GM12874 (cell line): Measurements from ENCODE around the gene RBM12.

Experiments
- TF ChIP-seq, protein P1 (sequence below): IDR thresholded peaks from 2 replicates; pipeline ENCODE4 v1.5.1; 2011; ENCODE audit warnings: low read depth, mild to moderate bottlenecking, control low read depth, low read length, moderate library complexity; ENCODE audit not compliant: insufficient read depth

The RBM12 gene

DNA sequence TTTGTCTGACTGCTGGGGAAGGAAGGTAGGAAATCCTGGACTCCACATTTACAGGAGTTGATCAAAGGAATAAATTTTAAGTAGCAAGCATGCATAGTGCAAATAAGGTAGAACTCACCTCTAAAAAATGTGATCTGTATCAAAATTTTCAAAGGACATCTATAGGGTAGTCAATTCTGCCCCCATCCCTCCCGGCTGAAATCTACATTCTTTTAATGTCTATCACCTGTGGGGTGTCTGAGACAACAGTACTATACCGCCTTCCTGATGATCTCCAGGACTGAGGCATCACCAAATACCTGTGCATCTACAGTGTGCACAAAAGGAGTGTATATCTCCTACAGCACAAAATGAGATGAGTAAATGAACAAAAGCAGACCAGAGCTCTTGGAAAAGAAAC lies 19.9 kb downstream of the RBM12 start:
- TF ChIP-seq, protein P1, sequence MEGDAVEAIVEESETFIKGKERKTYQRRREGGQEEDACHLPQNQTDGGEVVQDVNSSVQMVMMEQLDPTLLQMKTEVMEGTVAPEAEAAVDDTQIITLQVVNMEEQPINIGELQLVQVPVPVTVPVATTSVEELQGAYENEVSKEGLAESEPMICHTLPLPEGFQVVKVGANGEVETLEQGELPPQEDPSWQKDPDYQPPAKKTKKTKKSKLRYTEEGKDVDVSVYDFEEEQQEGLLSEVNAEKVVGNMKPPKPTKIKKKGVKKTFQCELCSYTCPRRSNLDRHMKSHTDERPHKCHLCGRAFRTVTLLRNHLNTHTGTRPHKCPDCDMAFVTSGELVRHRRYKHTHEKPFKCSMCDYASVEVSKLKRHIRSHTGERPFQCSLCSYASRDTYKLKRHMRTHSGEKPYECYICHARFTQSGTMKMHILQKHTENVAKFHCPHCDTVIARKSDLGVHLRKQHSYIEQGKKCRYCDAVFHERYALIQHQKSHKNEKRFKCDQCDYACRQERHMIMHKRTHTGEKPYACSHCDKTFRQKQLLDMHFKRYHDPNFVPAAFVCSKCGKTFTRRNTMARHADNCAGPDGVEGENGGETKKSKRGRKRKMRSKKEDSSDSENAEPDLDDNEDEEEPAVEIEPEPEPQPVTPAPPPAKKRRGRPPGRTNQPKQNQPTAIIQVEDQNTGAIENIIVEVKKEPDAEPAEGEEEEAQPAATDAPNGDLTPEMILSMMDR = no peak

DNA sequence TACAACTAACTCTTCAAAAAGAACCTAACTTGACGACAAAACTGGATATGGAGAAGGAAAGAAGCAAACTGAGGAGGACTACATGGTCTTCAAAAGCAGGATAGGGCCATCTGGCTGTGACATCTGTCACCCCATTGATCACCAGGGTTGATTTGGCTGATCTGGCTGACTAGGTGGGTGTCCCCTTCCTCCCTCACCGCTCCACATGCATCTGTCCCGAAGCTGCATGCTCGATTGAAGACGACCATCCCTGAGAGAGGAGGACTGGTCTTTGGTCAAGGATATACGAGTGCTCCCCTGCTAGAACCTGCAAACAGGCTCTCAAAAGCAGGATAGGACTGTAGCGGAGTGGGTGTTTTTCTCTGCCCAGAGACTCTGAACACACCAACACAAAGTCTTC lies 21.7 kb downstream of the RBM12 start:
- TF ChIP-seq, protein P1 = no peak

DNA sequence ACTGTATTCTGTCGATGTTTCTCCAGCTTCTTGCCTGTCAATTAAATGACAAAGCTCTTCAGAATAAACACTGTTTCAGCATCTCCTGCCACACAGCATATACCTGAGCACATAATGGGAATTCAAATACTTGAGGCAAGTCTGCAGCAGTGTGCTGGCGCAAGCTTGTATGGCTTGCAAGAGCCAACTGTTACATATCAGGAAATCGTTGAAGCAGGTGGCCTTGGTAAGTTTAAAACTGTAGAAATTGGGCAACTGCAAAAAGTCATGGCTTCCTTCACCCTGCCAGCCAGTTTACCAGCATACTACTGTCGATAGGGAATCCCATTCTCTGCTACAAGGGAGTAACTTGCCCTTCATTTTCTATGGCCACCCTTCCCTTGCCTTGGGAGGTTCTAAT lies 23.0 kb downstream of the RBM12 start:
- TF ChIP-seq, protein P1 = no peak

DNA sequence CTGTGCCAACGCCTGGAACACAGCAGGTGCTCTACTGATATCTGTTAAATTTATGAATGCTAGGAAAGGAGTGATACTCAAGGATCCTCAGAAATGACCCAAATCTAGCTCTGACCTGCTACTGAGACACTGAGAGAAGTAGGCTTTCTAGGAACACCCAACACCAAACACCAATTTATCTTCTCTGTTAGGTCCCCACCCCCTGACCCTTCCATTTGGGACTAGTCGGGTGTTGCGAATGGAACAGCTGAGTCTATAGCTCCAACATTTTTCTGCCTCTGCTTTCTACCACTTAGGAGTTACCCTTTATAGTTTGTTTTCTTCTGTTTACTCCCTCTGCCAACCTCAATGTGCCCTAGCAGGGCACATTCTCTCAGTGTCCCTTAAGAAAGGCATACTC lies 24.0 kb downstream of the RBM12 start:
- TF ChIP-seq, protein P1 = no peak

DNA sequence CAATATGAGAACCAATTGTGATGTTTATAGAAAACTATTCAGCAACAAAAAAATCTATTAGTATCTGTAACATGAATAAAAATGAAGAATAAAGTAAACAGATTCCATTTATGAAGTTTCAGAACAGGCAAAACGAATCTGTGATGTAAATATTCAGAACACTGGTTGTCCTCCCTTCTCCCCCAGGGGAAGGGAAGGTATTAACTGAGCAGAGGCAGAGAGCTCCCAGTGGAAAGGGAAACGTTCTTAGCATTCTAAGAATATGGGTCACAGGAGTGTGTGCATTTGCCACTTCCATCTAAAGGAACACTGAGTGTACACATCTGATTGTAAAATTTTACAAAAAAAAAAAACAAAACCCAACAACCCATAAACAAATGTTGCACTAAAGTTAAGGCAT lies 25.9 kb downstream of the RBM12 start:
- TF ChIP-seq, protein P1 = no peak

DNA sequence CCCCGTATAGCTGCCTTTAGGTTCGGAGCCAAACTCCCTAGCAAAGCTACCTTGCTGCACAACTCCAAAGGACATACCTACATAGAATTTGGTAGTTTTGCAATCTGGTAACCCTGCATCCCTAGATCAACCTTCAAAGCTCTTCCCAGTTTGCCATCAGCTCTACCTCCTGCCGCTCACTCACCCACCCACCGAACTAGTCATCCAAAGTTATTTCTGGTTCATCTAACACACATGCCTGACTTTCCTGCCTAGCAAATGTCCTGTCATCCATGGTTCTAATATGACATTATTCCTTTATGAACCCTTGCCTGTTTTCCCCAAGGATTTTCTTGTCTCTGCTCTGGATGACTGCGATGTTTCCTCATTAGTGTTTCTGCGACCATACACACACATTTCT lies 27.4 kb downstream of the RBM12 start:
- TF ChIP-seq, protein P1 = no peak

DNA sequence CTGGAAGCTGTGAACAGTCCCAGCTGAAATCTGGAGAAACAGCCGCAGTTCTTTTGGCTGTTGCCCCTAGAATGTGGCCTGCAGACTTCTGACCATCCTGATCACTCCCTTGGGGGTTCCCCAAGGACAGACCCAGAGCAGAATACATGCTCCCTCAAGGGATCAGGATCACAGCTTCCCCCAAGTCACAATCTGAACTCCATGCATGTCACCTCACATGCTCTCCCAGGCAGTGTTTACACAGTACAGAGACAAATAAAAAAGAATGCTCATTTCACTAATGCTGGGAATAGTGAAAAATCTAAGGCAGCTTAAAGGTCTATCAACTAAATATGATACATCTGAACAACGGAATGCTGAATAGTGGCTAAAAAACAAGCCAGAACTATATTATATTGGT lies 28.6 kb downstream of the RBM12 start:
- TF ChIP-seq, protein P1 = no peak

DNA sequence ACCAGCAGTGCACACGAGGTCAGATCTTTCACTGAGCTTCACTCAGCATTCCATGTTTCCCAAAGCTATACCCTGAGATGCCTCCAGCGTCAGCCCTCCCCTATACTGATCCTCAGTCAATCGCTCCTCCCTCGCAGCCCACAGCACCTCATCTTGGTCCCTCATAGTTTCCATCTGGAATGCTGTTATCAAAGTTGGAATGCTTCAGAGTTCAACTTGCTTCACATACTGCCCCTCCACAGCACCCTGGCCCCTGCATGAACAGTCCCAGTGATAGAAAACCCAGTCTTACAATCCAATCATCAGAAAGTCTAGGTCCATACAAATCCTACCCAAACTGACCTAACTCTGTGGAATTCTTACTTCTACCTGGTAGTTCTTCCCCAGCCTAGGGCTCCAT lies 29.0 kb downstream of the RBM12 start:
- TF ChIP-seq, protein P1 = no peak
